Measurements from ENCODE around the gene PARD3. TPM values are rescaled to one million over a fixed set of nuclear protein-coding genes. Genes with fewer than 3 reads are reported as not detected.

Gene PARD3
- total RNA-seq, 1 donor from 2014 or later: 35.4 TPM

DNA sequence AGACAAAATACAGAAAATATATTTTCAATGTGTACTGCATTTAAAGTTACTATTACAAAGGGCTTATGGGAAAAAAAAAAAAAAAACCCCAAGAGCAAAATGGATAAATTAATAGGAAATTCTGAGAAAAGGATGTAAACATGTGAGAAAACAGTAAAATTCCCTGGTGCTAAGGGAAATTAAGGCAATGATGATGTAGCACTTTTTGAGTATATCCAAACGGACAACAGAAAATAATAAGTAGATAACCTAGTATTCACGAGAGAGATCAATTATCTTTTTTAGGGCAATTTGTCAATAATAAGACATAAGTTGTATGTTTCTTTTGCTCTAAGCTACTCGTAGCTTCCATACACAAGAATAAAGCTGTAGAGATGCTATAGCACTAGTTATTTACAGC, 80.2 kb downstream of the PARD3 start:
- TF ChIP-seq, protein P1, sequence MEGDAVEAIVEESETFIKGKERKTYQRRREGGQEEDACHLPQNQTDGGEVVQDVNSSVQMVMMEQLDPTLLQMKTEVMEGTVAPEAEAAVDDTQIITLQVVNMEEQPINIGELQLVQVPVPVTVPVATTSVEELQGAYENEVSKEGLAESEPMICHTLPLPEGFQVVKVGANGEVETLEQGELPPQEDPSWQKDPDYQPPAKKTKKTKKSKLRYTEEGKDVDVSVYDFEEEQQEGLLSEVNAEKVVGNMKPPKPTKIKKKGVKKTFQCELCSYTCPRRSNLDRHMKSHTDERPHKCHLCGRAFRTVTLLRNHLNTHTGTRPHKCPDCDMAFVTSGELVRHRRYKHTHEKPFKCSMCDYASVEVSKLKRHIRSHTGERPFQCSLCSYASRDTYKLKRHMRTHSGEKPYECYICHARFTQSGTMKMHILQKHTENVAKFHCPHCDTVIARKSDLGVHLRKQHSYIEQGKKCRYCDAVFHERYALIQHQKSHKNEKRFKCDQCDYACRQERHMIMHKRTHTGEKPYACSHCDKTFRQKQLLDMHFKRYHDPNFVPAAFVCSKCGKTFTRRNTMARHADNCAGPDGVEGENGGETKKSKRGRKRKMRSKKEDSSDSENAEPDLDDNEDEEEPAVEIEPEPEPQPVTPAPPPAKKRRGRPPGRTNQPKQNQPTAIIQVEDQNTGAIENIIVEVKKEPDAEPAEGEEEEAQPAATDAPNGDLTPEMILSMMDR (IDR thresholded peaks at IDR 0.05; ENCODE audit: insufficient read depth, low read depth, low read length): no peak
- no peak for TF ChIP-seq EZH2 (IDR thresholded peaks at IDR 0.05; ENCODE audit: insufficient read depth, low read length)
- no peaks in the 10 kb centered on the region for H3K36me3 Mint-ChIP-seq (ENCODE audit: low read depth, unreplicated experiment)
- H3K4me1 Mint-ChIP-seq (ENCODE audit: low read depth, unreplicated experiment): peaks cover 17% of the 10 kb centered on the region
- Histone ChIP-seq H3K9me3 (ENCODE audit: insufficient read depth, low read depth, low read length) (no peaks in the 10 kb centered on the region), H3K79me2 (ENCODE audit: insufficient read depth, low read length) (peaks cover 40% of the 10 kb centered on the region), H3K9ac (ENCODE audit: low read length) (no peak overlapping the region), H3K4me1 (ENCODE audit: insufficient read depth, low read length) (peaks cover 26% of the 10 kb centered on the region), H3K27me3 (ENCODE audit: insufficient read depth, low read length) (no peaks in the 10 kb centered on the region), H2AFZ (ENCODE audit: low read depth, low read length) (no peak overlapping the region), H3K4me2 (ENCODE audit: low read length) (no peak overlapping the region), H4K20me1 (ENCODE audit: insufficient read depth, low read length) (peaks cover 16% of the 10 kb centered on the region), H3K36me3 (ENCODE audit: insufficient read depth, low read length) (no peaks in the 10 kb centered on the region), H3K4me3 (ENCODE audit: insufficient read depth, low read depth, low read length) (no peak overlapping the region), H3K27ac (ENCODE audit: low read depth, low read length) (no peak overlapping the region)
- no peak overlapping the region for H3K4me3 Mint-ChIP-seq (ENCODE audit: unreplicated experiment)
- H3K27ac Mint-ChIP-seq (ENCODE audit: unreplicated experiment): no peak overlapping the region
- no peaks in the 10 kb centered on the region for H3K27me3 Mint-ChIP-seq (ENCODE audit: low read depth, unreplicated experiment)
- DNase-seq (ENCODE audit: low read depth) (no peak), FAIRE-seq (no peak)
- no peaks in the 10 kb centered on the region for H3K9me3 Mint-ChIP-seq (ENCODE audit: unreplicated experiment)

DNA sequence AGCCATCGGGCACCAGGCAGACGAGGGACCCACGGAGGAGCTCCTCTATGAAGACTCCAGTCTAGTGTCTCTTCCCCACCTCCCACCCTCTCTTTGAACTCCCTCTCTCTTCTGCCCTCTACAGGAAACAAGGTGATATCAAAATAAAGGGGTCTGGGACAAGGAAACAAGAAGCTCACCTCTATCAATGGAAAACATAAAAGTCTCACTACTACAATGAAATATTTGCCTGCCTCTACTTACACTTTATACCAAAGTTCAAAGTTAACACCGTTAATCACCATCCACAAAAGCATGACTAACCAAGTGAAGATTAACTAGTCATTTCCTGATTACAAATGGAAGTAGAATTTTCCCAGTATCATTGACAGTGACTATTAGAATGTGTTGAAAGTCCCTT, 82.2 kb downstream of the PARD3 start:
- H3K27ac ChIP-seq (ENCODE audit: low read depth, low read length): peak overlapping the region; percentile 69

More for the DNA sequence above, 82.2 kb downstream of the PARD3 start:
- no peaks in the 10 kb centered on the region for H3K9me3 Mint-ChIP-seq (ENCODE audit: unreplicated experiment)
- Histone ChIP-seq H3K27me3 (ENCODE audit: insufficient read depth, low read length) (no peaks in the 10 kb centered on the region), H3K4me2 (ENCODE audit: low read length) (peak overlapping the region; percentile 26), H3K4me1 (ENCODE audit: insufficient read depth, low read length) (peaks cover 19% of the 10 kb centered on the region), H3K9me3 (ENCODE audit: insufficient read depth, low read depth, low read length) (no peaks in the 10 kb centered on the region), H3K9ac (ENCODE audit: low read length) (no peak overlapping the region), H2AFZ (ENCODE audit: low read depth, low read length) (no peak overlapping the region), H3K79me2 (ENCODE audit: insufficient read depth, low read length) (peaks cover 38% of the 10 kb centered on the region), H3K36me3 (ENCODE audit: insufficient read depth, low read length) (no peaks in the 10 kb centered on the region), H4K20me1 (ENCODE audit: insufficient read depth, low read length) (peaks cover 13% of the 10 kb centered on the region), H3K4me3 (ENCODE audit: insufficient read depth, low read depth, low read length) (no peak overlapping the region)
- FAIRE-seq (peak; percentile 34), DNase-seq (ENCODE audit: low read depth) (peak; percentile 58)
- no peaks in the 10 kb centered on the region for H3K36me3 Mint-ChIP-seq (ENCODE audit: low read depth, unreplicated experiment)
- no peaks in the 10 kb centered on the region for H3K27me3 Mint-ChIP-seq (ENCODE audit: low read depth, unreplicated experiment)
- H3K4me1 Mint-ChIP-seq (ENCODE audit: low read depth, unreplicated experiment): peaks cover 15% of the 10 kb centered on the region
- H3K4me3 Mint-ChIP-seq (ENCODE audit: unreplicated experiment): no peak overlapping the region
- H3K27ac Mint-ChIP-seq (ENCODE audit: unreplicated experiment): peak overlapping the region; percentile 60
- TF ChIP-seq EZH2 (IDR thresholded peaks at IDR 0.05; ENCODE audit: insufficient read depth, low read length): no peak
- TF ChIP-seq, protein P1 (IDR thresholded peaks at IDR 0.05; ENCODE audit: insufficient read depth, low read depth, low read length): no peak

All from astrocyte (in vitro differentiated cells and primary cell).